ENCODE results near the gene EBF3.

EBF3 gene

DNA sequence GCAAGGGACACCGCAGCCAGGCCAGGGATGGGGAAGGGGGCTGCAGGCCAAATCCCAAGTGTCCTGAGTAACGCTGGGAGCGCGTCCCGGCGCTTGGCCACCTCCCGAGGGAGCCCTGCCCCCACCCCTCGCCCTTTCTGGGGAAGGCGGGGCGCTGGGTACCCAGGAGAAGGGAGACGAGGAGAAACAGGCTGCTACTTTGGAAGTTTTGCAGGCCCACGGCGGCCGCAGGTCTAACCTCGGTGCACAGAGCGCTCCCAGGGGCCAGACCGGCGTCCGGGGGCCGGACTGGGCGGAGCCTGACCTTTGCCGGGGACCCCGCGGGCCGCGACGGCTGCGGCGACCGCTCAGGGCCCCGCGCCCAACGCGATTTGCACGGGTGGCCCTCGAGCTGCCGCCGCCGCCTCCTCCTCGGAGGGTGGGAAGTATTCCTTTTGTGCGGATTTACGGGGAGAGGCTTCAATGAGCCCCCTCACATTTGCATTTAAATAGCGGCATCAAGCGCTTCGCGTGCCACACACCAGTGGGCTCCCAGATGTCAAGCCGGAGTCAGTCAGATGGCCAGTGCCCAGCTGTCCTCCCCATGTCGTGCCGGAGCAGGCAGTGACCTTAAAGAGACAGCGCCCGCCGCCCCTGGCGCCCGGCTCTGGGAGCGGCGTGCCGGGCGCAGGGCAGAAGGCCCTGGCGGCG is 3.0 kb upstream of the EBF3 start:
- DNase-seq, result no peak
- H3K9me3 Mint-ChIP-seq, result no peaks in the 10 kb centered on the region
- no peaks in the 10 kb centered on the region for H3K36me3 Mint-ChIP-seq (ENCODE audit: low read depth)
- H3K27ac Mint-ChIP-seq, result no peak overlapping the region
- H3K4me3 Mint-ChIP-seq, result no peak overlapping the region
- H3K27me3 Mint-ChIP-seq, result peaks cover 70% of the 10 kb centered on the region
- peaks cover 24% of the 10 kb centered on the region for H3K4me1 Mint-ChIP-seq (ENCODE audit: low read depth)

DNA sequence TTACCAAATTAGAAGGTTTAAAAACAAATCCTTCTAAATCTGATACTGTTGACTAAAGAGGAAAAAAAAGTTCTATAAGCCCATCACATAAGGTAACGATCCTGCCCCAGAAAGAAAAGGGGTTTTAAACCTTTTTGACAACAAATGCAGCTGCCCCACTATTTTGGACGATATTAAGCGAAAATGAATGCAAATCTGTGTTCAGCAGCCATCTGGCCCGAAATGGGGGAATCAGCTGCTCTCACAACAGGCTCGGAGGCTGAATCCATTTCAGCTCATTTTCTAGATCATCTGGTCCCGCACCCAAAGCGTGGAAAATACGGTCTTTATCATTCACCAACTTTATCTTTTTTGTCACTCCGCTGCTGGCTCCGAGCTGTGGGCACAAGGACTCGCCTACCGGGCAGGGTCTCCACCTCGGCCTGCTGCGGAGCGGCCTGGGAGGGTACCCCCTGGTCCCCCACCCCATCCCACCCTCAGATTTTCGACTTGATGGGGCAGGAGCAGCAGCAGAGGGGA is 2.4 kb upstream of the EBF3 start:
- DNase-seq, result no peak
- no peaks in the 10 kb centered on the region for H3K36me3 Mint-ChIP-seq (ENCODE audit: low read depth)
- no peaks in the 10 kb centered on the region for H3K9me3 Mint-ChIP-seq
- peaks cover 22% of the 10 kb centered on the region for H3K4me1 Mint-ChIP-seq (ENCODE audit: low read depth)
- H3K27ac Mint-ChIP-seq, result peak overlapping the region; percentile 63
- no peak overlapping the region for H3K4me3 Mint-ChIP-seq
- peaks cover 72% of the 10 kb centered on the region for H3K27me3 Mint-ChIP-seq

DNA sequence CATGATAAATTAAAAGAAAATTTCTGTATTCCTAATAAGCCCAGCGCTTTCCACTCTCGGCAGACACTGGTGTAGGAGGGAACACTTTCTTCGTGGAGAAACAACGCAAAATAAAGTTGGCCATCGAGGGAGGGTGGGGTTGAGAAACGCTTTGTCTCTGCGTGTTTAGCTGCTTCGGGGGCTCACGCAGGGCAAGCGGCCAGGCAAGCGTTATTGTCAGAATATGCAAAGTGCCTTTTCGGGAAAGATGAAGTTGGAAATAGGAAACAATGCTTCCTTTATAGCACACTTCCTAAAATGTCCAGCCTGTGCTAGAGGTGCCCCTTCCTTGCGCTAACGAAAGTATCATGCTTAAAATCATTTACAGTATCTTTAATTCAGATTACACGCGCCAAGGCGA is 1.9 kb upstream of the EBF3 start:
- Mint-ChIP-seq H3K9me3 (no peaks in the 10 kb centered on the region), H3K27ac (peak overlapping the region; percentile 63), H3K4me1 (ENCODE audit: low read depth) (peaks cover 21% of the 10 kb centered on the region), H3K36me3 (ENCODE audit: low read depth) (no peaks in the 10 kb centered on the region), H3K4me3 (no peak overlapping the region), H3K27me3 (peaks cover 75% of the 10 kb centered on the region)
- no peak for DNase-seq

DNA sequence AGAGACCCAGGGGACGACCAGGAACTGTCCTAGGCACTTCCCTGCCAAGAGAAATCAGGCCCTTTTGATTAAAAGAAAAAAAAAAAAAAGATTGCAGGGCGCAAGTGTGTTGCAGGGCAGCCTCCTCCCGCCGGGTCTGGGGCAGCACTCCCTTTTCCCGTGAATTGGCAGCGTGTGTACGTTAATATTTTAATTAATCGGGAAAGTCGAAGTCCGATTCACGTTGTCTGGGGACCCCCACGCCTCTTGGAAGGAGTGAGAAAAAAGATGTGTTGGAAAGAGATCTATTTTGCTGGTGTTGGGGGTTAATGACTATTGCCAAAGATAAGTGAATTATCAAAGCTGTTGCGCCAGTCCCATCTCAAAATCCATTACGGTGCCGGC is 1.3 kb upstream of the EBF3 start:
- H3K9me3 Mint-ChIP-seq, result no peaks in the 10 kb centered on the region
- no peak overlapping the region for H3K4me3 Mint-ChIP-seq
- DNase-seq, result no peak
- peak overlapping the region; percentile 26 for H3K27ac Mint-ChIP-seq
- H3K36me3 Mint-ChIP-seq (ENCODE audit: low read depth), result no peaks in the 10 kb centered on the region
- peaks cover 20% of the 10 kb centered on the region for H3K4me1 Mint-ChIP-seq (ENCODE audit: low read depth)
- H3K27me3 Mint-ChIP-seq, result peaks cover 75% of the 10 kb centered on the region

DNA sequence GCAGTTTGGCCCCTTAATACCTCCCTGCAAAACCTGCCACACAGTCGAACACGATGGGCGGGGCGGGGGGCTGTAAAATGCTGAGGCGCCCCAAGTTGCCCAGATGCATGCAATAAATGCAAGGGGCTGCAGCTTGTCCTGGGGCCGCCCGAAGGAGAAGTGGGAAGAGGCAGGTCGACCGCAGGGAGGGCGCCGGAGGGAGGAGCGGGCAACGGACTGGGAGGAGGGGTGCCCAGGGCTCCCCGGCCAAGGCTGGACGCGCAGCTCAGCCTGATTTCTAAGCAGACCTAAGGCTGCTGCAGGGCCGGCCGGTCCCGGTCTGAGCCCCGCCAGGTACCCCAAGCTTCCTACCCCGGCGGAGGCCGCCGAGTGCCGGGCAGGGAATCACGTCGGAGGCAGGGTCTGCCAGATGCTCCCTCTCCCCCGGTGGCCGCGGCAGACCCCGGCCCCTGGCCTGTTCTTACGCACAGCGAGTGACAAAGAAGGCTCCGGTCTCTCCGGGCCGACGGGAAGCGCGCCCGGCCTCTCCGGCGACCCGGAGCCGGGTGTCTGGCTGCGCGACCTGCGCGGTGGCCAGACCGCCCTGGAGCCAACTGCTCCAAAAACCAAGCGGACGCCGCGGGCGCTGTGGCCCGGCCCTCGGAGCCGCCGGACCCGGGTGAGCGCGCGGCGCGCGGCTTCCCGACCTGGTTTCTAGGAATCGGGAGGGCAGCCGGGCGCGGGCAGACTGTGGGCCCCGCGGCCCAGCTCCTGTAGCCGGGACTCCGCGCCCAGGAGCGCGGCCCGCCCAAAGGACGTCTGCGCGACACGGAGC is 744 bp upstream of the EBF3 start:
- Mint-ChIP-seq H3K27me3 (peaks cover 74% of the 10 kb centered on the region), H3K36me3 (ENCODE audit: low read depth) (no peaks in the 10 kb centered on the region), H3K4me3 (peak overlapping the region; percentile 55), H3K9me3 (no peaks in the 10 kb centered on the region), H3K4me1 (ENCODE audit: low read depth) (peaks cover 18% of the 10 kb centered on the region), H3K27ac (no peak overlapping the region)
- peak; percentile 36 for DNase-seq

DNA sequence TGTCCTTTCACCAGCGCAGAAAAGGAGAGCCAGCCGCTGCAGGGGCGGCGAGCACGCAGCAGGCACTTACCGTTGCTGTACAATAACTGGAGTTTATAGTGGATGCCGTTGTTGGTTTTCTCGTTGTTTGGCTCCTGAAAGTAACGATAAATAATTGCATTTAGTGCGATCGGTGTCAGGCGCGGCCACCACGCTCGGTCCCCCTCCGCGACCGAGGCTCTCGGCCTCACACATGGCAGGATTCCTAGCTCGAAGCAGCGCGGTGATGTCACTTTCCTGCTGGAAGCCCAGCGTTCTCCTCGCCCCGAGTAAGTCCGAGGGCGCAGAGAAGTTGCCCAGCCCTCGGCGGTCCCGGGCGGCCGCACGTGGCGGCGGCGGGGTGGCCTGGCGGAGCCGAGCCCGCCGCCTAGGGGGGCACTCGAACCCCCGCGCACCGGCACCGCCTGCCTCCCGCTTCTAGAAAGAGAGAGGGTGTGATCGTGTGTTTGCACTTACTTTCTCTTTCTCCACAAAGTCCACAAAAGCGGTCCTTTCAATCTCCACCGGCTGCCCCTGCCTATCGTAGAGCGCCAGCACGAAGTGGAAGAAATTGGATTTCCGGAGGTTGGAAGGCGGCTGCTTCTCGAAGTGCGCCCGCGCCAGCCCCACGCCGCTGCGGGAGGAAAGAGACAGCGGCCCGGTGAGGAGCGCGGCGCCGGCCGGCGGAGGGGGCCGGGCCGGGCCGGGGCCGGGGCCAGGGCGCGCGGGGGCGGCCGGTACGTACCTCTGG is 1.0 kb downstream of the EBF3 start:
- Mint-ChIP-seq H3K27ac (peak overlapping the region; percentile 61), H3K9me3 (no peaks in the 10 kb centered on the region), H3K36me3 (ENCODE audit: low read depth) (no peaks in the 10 kb centered on the region), H3K27me3 (peaks cover 66% of the 10 kb centered on the region), H3K4me3 (peak overlapping the region; percentile 64), H3K4me1 (ENCODE audit: low read depth) (peaks cover 21% of the 10 kb centered on the region)
- peak; percentile 50 for DNase-seq

DNA sequence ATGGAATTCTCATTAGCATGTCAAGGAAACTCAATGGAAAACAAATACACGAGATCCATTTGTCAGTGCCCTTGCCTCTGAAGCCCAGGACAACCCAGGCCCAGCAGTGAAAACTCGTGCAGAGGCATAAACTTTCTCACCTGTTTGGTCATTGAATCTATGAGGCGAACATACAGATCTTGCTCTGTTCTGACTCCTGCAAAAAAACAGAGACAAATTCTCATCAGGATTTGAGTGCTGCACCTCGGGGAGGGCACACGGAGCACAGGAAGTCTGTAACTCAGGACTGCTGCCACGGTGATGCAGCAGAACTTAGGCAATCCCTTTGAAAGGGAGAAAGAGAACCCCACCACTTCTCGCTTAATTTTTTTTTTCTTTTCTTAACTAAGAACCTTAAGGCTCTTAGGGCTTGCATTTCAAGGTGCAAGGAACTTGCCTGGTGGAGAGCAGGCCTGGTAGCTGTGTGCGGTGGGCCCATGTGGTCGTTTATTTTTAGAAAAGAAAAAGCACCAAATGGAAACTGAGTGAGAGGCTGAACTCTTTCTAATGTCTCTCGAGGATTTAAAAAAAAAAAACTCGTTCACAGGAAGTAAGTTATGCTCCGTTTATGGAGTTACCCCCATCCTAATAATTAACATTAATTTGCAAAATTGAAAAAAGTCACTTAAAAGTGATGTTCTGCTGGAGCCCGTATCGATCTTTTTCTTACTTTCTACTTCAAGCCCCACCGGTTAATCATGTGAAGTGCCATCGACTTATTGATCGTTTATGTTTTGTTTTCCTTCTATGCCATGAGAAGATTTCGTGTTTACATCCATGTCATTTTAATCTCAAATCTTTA is 1.8 kb downstream of the EBF3 start:
- H3K4me3 Mint-ChIP-seq, result peak overlapping the region; percentile 34
- no peaks in the 10 kb centered on the region for H3K36me3 Mint-ChIP-seq (ENCODE audit: low read depth)
- H3K9me3 Mint-ChIP-seq, result no peaks in the 10 kb centered on the region
- no peak for DNase-seq
- H3K27me3 Mint-ChIP-seq, result peaks cover 67% of the 10 kb centered on the region
- peak overlapping the region; percentile 35 for H3K27ac Mint-ChIP-seq
- H3K4me1 Mint-ChIP-seq (ENCODE audit: low read depth), result peaks cover 22% of the 10 kb centered on the region

DNA sequence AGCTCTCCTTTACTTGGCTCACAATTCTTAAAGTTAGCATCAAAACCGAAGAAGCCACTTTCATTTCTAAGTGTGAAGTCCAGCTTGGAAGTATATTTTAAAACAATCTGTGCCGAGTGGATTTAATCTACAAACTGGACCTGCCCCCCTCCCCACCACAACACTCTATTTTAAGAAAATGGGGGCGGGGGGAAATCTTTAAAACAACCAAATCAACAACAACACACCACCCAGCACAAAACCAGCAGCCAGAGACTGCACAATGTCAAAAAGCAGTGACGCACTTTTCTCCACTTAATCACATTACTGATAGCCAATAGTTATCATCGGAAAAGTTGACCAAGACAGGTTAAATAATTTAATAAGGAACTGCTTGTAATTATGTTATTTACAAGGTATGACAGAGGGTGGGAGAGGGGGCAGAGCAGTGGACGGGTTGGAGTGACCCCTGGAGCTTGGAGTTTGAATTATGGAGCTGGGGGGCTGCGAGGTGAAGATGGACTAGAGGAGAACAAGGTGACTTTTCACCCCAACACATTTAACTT is 2.8 kb downstream of the EBF3 start:
- H3K4me1 Mint-ChIP-seq (ENCODE audit: low read depth), result peaks cover 22% of the 10 kb centered on the region
- H3K27me3 Mint-ChIP-seq, result peaks cover 73% of the 10 kb centered on the region
- no peaks in the 10 kb centered on the region for H3K36me3 Mint-ChIP-seq (ENCODE audit: low read depth)
- no peak overlapping the region for H3K4me3 Mint-ChIP-seq
- H3K27ac Mint-ChIP-seq, result no peak overlapping the region
- H3K9me3 Mint-ChIP-seq, result no peaks in the 10 kb centered on the region
- no peak for DNase-seq

DNA sequence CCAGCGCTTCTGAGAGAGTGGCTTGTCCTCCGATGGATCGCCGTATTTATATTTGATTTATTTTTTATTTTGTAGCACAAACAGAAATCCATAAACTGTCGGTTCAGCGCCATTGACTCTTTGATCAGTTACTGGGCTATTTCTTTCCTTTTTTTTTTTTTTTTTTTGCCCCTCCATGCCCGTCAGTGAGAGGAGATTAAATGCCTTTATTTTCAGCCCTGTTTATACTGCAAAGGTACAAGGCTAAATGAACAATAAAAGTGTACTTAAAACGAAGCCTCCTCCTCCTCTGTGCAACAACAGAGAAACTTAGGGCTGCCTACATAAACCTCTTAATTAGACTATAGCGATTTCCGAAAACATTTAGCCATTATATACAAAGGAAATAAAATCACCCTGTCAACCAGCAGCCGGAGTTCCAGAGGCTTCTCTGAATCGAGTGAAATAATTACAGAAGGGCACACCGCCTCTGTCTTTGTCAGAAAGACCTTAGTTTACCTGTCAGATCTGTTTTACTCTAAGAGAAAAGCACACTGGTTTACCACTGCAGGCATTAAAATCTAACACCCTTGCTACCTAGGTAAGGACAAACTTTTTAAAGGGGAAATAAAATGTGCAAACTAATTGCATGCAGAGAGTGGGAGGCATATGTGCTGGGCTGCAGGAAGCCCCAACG is 3.5 kb downstream of the EBF3 start:
- Mint-ChIP-seq H3K27me3 (peaks cover 73% of the 10 kb centered on the region), H3K4me1 (ENCODE audit: low read depth) (peaks cover 22% of the 10 kb centered on the region), H3K9me3 (no peaks in the 10 kb centered on the region), H3K27ac (no peak overlapping the region), H3K36me3 (ENCODE audit: low read depth) (no peaks in the 10 kb centered on the region), H3K4me3 (no peak overlapping the region)
- DNase-seq, result no peak

DNA sequence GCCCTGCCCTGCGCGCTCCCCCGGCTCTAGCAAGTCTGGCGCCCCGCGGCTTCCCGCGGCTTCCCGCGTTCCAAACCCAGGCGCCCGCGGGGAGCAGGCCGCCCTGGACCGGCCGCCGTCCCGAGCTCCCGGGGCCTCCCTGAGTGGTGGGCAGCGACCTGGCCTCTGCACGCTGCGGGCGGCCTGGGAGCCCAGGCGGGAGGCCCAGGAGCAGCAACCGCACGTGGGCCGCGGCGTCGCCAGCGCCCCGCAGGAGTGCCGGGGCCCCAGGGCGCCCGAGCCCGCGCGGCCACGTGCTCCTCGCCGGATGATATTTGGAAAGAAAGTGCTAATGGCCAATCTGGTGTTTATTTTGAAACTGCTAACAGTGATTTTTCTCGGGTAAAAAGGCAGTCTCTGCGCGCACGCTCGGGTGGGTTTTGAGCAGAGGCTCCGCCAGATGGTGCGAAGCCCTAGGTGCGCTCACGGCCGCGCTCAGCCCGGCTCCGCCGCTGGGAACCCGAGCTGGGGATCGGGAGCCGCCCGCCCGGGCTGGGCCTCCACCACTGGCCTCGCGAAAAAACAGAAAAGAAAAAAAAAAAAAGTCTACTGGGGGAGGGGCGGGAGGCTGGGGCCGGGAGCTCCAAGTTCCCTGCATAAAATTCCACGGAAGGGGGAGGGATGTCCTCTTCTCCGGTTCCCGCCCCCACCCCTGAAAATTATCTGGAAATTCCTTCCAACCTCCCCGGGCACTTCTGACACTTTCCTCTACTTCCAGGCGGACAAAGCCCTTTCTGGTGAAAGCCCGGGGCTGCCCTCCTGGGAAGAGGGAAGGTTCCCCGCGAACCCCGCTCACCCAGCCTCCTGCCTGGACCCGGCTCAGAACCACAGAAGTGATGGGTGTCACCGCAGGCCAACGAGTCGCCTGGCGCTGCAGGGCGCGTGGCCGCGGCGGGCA is 4.3 kb downstream of the EBF3 start:
- H3K27me3 Mint-ChIP-seq, result peaks cover 76% of the 10 kb centered on the region
- no peak for DNase-seq
- H3K27ac Mint-ChIP-seq, result no peak overlapping the region
- no peaks in the 10 kb centered on the region for H3K9me3 Mint-ChIP-seq
- no peak overlapping the region for H3K4me3 Mint-ChIP-seq
- H3K4me1 Mint-ChIP-seq (ENCODE audit: low read depth), result peaks cover 22% of the 10 kb centered on the region
- H3K36me3 Mint-ChIP-seq (ENCODE audit: low read depth), result no peaks in the 10 kb centered on the region

DNA sequence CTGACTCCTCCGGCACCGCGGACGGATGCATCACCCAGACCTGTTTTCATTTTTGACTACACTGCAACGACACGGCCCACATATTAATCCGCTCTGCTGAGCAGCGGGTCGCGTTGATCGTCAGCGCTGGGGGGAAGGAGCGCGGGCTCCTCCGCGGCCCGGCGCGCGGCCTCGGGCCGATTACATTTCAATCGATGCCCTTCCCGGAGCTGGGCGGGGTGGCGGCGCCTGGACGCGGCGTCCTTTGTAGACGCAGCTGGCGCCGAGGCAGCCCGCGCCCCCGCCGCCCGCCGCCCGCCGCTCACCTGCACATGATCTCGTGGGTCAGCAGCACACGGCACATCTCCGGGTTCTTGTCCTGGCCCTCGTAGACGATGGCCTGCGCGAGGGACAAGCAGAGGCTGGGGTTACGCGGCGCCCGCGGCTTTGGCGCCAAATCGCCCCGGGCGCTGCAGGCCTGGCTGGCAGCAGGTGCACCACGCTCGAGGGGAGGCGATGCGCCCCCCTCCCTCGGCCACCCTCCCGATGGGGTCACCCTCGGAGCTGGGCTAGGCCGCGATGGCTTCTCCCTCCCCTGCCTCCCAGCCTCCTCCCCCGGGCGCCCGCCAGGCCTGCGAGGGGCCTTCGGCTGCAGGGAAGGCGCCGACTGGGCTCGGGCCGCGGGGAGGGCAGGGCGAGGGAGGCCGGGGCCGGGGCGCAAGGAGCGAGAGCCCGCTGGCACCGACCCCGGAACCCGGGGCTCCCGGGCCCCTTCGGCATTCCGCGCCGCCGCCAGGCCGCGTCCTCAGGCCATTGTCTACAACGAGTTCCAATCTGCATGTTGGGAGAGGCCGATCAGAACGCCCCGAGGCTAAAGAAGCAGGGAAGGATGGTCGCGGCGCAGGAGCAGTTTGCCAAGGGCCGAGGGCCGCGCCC is 5.2 kb downstream of the EBF3 start:
- peak overlapping the region; percentile 13 for H3K27ac Mint-ChIP-seq
- peaks cover 81% of the 10 kb centered on the region for H3K27me3 Mint-ChIP-seq
- peaks cover 19% of the 10 kb centered on the region for H3K4me1 Mint-ChIP-seq (ENCODE audit: low read depth)
- no peaks in the 10 kb centered on the region for H3K9me3 Mint-ChIP-seq
- H3K4me3 Mint-ChIP-seq, result peak overlapping the region; percentile 30
- H3K36me3 Mint-ChIP-seq (ENCODE audit: low read depth), result no peaks in the 10 kb centered on the region
- DNase-seq, result peak; percentile 38

DNA sequence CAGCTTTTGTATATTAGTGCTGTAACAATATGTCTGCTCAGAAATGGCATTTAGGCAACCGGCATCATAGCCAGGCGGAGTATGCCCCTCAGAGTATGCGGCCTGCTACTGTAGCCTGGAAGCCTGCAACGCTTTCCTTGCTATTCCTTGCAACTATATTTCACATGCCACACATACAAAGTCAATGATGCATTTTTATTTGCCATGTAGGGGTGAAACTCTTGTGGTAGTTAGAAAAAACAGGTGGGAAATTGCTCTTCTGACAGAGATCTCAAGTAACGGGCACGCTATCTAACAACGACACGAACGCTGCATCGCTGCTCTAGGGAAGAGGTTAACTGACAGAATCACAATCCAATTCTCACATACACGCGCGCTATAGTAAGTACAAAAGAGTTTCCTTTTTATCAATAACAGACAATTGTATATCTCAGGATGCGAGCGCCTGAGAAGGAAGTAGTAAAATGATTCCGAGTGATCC is 5.9 kb downstream of the EBF3 start:
- peak overlapping the region; percentile 13 for H3K27ac Mint-ChIP-seq
- H3K27me3 Mint-ChIP-seq, result peaks cover 84% of the 10 kb centered on the region
- peak overlapping the region; percentile 30 for H3K4me3 Mint-ChIP-seq
- H3K4me1 Mint-ChIP-seq (ENCODE audit: low read depth), result peaks cover 18% of the 10 kb centered on the region
- H3K36me3 Mint-ChIP-seq (ENCODE audit: low read depth), result no peaks in the 10 kb centered on the region
- no peaks in the 10 kb centered on the region for H3K9me3 Mint-ChIP-seq
- DNase-seq, result no peak

Data from activated T-cell treated with anti-CD3 and anti-CD28 coated beads, Interleukin-2, amount 50 U/mL, for 24 hours (primary cell).